Effector CD8-positive, alpha-beta T cell (primary cell): ENCODE measurements around the gene RTTN.
"Not testable (repeated sequence)": the region's sequence is repeated elsewhere in the genome, so short reads cannot be mapped to it uniquely, and the experiment has no call there.

Source experiments
- DNase-seq: peaks from one replicate; lab custom pipeline; 2025; lab: John Stamatoyannopoulos, UW

Gene RTTN

GRCh38 chr18:69980509-69980908, 225.0 kb downstream of the RTTN start:
- no peak for DNase-seq

GRCh38 chr18:69978732-69979715, 226.5 kb downstream of the RTTN start:
- no peak for DNase-seq

GRCh38 chr18:69975294-69975693, 230.2 kb downstream of the RTTN start:
- DNase-seq: not testable (repeated sequence)

- DNase-seq: no peak
These were observed 231.1 kb downstream of the RTTN start for GRCh38 chr18:69974365-69974764.

GRCh38 chr18:69969491-69969890, 236.0 kb downstream of the RTTN start:
- no peak for DNase-seq

- no peak for DNase-seq
These were observed 237.4 kb downstream of the RTTN start for GRCh38 chr18:69968039-69968438.

- no peak for DNase-seq
These were observed 242.3 kb downstream of the RTTN start for GRCh38 chr18:69963196-69963595.

GRCh38 chr18:69961718-69962117, 243.8 kb downstream of the RTTN start:
- no peak for DNase-seq

GRCh38 chr18:69958422-69958821, 247.1 kb downstream of the RTTN start:
- DNase-seq: no peak

GRCh38 chr18:69957747-69958146, 247.7 kb downstream of the RTTN start:
- no peak for DNase-seq

GRCh38 chr18:69956665-69957620, 248.5 kb downstream of the RTTN start:
- DNase-seq: no peak

GRCh38 chr18:69956057-69956456, 249.4 kb downstream of the RTTN start:
- no peak for DNase-seq

- no peak for DNase-seq
These were observed 250.6 kb downstream of the RTTN start for GRCh38 chr18:69954719-69955480.

- no peak for DNase-seq
These were observed 252.3 kb downstream of the RTTN start for GRCh38 chr18:69953191-69953590.
